22Rv1 (cell line): ENCODE data around the gene GRIK4.

ENCODE experiments used
- ZFX ChIP-seq: fragments of 450-650 bp; IDR thresholded peaks from 2 replicates; pipeline ENCODE4 v1.6.1; 2017; ENCODE audit warnings: antibody characterized with exemption, borderline replicate concordance
- TF ChIP-seq, protein P1 (sequence below): fragments of 450-650 bp; IDR thresholded peaks from 2 replicates; pipeline ENCODE4 v1.5.1; 2017; ENCODE audit warnings: mild to moderate bottlenecking

- TF ChIP-seq, protein P1, sequence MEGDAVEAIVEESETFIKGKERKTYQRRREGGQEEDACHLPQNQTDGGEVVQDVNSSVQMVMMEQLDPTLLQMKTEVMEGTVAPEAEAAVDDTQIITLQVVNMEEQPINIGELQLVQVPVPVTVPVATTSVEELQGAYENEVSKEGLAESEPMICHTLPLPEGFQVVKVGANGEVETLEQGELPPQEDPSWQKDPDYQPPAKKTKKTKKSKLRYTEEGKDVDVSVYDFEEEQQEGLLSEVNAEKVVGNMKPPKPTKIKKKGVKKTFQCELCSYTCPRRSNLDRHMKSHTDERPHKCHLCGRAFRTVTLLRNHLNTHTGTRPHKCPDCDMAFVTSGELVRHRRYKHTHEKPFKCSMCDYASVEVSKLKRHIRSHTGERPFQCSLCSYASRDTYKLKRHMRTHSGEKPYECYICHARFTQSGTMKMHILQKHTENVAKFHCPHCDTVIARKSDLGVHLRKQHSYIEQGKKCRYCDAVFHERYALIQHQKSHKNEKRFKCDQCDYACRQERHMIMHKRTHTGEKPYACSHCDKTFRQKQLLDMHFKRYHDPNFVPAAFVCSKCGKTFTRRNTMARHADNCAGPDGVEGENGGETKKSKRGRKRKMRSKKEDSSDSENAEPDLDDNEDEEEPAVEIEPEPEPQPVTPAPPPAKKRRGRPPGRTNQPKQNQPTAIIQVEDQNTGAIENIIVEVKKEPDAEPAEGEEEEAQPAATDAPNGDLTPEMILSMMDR, result no peak
- TF ChIP-seq ZFX, result no peak
Observed at GRCh38 chr11:120824242-120824641, 312.7 kb downstream of the GRIK4 start.
